GM21515 (cell line): ENCODE data around the gene TUBGCP2.
A peak's percentile ranks its signal among the peaks of the same experiment; 100 is the strongest.

Experiments used
- ATAC-seq: cut with Tn5 transposase; IDR thresholded peaks from one replicate; pipeline ENCODE4 v1.9.1; 2021; ENCODE audit not compliant: unreplicated experiment

Gene TUBGCP2

DNA sequence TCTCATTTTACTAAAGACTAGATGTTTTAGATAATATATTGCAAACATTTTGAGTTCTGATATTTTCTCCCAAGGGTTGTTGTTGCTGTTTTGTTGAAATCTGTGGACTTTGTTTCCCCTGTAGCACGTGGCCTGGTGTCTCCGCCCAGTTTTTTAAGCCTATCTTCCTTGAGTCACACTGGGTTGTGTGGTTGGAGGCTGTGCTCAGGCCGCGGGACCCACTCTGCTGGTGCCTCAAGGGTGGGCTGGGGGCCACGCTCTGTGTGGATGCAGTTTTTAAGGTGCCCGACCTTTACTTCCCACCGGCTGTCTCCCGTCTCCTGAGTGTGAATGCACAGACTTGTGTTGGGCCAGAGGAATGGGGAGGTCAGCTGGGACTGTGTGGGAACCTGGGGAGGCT, 34.3 kb upstream of the TUBGCP2 start:
- ATAC-seq = no peak

DNA sequence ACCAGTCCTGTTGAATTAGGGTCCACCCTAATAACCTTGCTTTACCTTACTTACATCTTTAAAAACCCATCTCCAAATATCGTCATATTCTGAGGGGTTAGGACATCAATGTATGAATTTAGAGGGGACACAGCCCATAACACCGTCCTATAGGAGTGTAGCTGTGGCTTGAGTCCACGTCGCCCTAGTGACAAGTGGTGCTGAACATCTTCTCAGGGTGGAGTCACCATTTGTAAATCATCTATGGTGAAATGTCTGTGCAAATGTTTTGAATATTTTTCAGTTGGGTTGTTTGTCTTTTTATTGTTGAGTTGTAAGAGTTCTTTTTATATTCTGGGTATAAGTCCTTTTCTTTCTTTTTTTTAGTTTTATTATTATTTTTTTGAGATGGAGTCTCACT, 33.3 kb upstream of the TUBGCP2 start:
- ATAC-seq = no peak

- ATAC-seq = no peak
Measured at GRCh38 chr10:133339708-133340380, 31.2 kb upstream of the TUBGCP2 start.

DNA sequence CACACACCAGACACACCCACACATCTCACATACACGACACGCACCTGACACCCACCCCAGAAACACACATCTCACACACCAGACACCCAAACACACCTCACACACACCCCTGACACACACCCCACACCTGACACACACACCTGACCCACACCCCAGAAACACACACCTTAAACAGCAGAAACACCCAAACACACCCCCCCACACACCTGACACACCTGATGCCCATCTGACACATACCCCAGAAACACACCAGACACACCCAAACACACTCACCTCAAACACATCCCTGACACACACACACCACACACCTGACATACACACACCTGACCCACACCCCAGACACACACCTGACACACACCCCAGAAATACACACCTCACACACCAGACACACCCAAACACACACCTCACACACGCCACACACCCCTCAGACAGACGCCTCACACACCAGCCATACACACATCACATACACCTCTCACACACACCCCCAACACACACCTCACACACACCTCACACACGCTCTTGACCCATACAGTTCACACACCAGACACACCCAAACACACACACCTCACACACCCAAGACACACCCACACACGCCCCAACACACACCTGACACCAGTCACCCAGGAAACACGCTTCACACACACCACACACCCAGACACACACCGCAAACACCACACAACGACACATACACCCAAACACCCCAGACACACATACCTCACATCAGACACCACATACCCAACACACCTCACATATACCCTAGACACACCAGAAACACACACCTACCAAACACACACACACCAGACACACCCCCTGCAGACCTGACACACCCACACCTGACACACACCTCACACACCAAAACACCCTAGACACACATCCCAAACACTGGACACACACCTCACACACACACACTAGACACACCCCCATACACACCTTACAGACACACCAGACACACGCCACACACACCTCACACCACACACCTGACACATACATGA, 29.7 kb upstream of the TUBGCP2 start:
- ATAC-seq = no peak

GRCh38 chr10:133337370-133337725, 28.7 kb upstream of the TUBGCP2 start:
- ATAC-seq = no peak

- ATAC-seq = no peak
Measured at GRCh38 chr10:133336577-133337369, 28.1 kb upstream of the TUBGCP2 start, which contains the start of gene CALY. TSS of gene CALY (minus strand) at chr10:133336896. CDS start at chr10:133328989, 7,907 bp downstream.

- ATAC-seq = no peak
Measured at GRCh38 chr10:133336118-133336576, 27.5 kb upstream of the TUBGCP2 start.

GRCh38 chr10:133335246-133336117, 26.8 kb upstream of the TUBGCP2 start:
- ATAC-seq = no peak

- ATAC-seq = no peak
Measured at GRCh38 chr10:133334503-133335245, 26.0 kb upstream of the TUBGCP2 start.

- ATAC-seq = no peak
Measured at GRCh38 chr10:133332936-133333699, 24.4 kb upstream of the TUBGCP2 start.

- ATAC-seq = peak; percentile 83
Measured at GRCh38 chr10:133329491-133330202, 21.0 kb upstream of the TUBGCP2 start.

GRCh38 chr10:133328358-133329343, 20.0 kb upstream of the TUBGCP2 start:
- no peak for ATAC-seq

GRCh38 chr10:133327651-133328357, 19.1 kb upstream of the TUBGCP2 start:
- ATAC-seq = no peak

- no peak for ATAC-seq
Measured at GRCh38 chr10:133326745-133327650, 18.3 kb upstream of the TUBGCP2 start.

GRCh38 chr10:133326223-133326551, 17.5 kb upstream of the TUBGCP2 start:
- no peak for ATAC-seq
